Activated T-helper 1 cell treated with Interleukin-2 at 50 U/mL for 16 hours (primary cell): ENCODE results near the gene BACE1-AS.
"Not testable (repeated sequence)": the region's sequence is repeated elsewhere in the genome, so short reads cannot be mapped to it uniquely, and the experiment has no call there.

Source experiments
- DNase-seq: peaks from one replicate; pipeline ENCODE4 v3.0.0-alpha.2; 2020; ENCODE audit warnings: low read depth

The BACE1-AS gene

DNA sequence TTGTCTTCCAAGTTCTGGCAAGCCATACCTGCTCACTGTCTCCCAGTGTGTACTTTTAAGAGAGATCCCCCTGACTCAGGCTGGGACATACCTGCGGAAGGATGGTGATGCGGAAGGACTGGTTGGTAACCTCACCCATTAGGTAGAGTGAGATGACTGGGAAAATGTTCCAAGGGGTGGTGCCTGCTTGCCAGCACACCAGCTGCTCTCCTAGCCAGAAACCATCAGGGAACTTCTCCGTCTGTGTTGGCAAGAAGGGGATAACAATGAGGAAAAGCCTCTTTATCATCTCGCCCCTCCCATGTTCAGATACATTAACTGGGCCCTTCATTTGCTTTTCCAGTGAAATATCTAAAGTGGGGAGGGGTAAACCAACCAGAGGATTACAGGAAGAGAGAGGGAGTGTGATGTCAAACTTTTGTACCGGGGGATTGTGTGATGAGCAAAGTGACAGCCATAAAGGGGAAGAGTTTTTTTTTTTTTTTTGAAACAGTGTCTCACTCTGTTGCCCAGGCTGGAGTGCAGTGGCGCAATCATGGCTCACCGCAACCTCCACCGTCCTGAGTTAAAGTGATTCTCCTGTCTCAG lies at the start of gene BACE1-AS:
Gene BACE1-AS (plus strand): TSS at position 538 of the 588 bp plus-strand sequence.
- DNase-seq: no peak

- no peak for DNase-seq
Measured at GRCh38 chr11:117248341-117248740, 42.8 kb upstream of the BACE1-AS start.

GRCh38 chr11:117249571-117249970 lies 41.6 kb upstream of the BACE1-AS start:
- DNase-seq: no peak

DNA sequence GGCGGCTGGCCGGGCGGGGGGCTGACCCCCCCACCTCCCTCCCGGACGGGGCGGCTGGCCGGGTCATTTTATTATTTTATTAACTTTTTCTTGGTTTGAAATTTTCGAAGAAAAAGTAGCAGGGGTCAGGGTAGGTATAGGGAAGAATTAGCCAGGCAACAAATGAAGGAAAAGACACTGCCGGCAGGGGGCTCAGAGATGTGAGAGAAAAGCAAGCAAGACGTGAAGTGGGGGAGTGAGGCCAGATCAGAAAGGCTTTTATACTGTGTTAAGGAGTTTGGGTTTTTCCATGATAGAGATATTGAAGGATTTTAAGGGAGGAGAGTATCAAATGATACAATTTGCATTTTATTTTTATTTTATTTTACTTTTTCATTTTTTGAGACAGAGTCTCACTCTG lies 39.6 kb upstream of the BACE1-AS start:
- DNase-seq: no peak

DNA sequence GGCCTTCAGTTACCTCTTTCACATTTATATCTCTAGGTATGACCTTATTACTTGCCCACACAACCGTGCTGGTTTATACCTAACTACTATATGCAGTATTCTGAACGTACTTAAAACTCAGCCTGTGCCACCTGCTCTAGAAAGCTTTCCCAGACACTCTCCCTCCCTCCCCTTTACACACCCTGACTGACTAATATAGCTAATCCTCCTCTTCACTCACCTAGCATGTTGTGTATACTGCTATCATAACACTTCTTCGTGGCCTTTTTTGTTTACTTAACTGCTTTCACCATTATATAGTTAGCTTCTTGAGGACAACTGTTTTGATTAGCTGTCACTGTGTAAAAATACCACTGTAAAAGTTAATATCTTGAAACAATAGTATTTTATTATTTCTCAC lies 35.2 kb upstream of the BACE1-AS start:
- no peak for DNase-seq

DNA sequence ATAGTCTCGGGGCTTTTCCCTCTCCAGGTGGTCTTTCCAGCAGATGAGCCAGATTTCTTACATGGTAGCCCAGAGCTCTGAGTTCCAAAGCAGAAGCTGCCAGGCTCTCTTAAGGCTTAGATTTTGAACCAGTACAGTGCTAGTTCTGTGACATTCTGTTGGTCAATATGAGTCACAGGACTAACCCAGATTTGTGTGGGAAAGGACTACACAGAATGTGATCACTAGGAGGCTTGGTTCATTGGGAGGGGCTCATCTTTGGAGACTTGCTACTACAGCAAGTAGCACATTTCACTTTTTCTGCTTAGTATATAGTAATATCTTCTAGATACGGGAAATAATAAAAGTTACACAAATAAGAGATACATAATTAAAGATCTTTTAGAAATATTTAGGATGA lies 34.6 kb upstream of the BACE1-AS start:
- no peak for DNase-seq

DNA sequence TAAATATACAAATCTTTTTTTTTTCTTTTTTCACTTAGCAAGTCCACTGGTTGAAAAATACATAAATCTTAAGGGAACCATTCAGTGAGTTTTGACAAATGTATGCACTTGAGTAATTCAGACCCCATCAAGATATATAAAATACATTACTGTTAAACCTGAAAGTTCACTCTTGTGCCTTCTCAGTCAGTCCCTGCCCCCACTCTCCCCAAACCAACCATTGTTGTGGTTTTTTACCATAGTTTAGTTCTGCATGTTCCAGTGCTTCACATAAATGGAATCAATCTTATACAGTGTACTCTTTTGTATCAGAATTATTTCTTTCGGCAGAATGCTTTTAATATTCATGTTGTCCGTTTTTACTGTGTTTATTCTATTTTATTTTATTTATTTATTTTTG lies 32.6 kb upstream of the BACE1-AS start:
- no peak for DNase-seq

DNA sequence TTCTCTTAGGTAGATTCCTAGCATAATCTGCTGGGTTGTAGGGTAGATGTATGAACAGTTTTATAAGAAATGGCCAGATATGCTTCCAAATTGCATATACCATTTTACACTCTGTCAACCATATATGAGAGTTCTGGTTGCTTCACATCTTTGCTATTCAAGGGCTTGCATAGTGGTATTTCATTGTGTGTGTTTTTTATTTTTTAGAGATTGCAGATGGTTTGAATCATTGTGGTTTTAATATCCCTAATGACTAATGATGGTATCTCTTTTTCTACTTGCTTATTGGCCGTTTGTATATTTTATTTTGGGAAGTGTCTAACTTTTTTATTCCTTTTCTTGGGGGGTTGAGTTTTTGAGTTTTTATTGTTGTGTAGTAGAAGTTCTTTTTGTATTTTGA lies 31.7 kb upstream of the BACE1-AS start:
- DNase-seq: no peak

DNA sequence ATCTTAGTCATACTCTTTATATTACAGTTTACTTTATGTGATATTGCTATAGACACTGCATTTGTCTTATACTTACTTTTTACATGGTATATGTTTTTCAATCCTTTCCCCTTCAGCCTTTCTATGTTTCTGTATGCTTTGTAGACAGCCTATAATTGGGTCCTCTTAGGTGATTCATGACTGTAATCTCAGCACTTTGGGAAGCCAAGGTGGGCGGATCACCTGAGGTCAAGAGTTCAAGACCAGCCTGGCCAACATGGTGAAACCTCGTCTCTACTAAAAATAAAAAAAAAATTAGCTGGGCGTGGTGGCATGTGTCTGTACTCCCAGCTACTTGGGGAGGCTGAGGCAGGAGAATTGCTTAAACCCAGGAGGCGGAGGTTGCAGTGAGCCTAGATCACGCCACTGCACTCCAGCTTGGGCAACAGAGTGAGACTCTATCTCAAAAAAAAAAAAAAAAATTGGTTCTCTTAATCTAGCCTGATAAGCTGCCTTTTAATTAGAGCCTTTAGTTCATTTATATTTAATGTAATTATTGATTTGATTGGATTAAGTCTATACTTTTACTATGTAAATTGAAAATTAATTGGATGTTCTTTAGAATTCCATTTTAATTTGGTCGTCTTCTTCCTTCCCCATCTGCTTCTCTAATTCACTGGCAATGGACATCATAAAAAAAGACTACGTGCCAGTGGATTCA lies 26.4 kb upstream of the BACE1-AS start:
- DNase-seq: not testable (repeated sequence)

- DNase-seq: no peak
Measured at GRCh38 chr11:117265745-117266144, 25.4 kb upstream of the BACE1-AS start.

GRCh38 chr11:117269856-117270255 lies 21.3 kb upstream of the BACE1-AS start:
- DNase-seq: no peak

- no peak for DNase-seq
Measured at GRCh38 chr11:117271208-117271607, 19.9 kb upstream of the BACE1-AS start.

DNA sequence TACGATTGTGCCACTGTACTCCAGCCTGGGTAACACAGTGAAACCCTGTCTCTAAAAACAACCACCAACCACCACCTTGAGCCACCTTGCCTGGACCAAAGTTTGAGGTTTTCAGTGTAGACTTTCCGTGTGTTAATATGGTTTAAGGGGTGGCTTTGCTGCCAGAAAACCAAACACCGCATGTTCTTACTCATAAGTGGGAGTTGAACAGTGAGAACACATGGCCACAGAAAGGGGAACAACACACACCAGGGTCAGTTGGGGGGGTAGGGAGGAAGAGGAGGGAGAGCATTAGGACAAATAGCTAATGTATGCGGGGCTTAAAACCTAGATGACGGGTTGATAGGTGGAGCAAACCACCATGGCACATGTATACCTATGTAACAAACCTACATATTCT lies 19.0 kb upstream of the BACE1-AS start:
- not testable (repeated sequence) for DNase-seq

- no peak for DNase-seq
Measured at GRCh38 chr11:117273550-117274289, 17.4 kb upstream of the BACE1-AS start.

DNA sequence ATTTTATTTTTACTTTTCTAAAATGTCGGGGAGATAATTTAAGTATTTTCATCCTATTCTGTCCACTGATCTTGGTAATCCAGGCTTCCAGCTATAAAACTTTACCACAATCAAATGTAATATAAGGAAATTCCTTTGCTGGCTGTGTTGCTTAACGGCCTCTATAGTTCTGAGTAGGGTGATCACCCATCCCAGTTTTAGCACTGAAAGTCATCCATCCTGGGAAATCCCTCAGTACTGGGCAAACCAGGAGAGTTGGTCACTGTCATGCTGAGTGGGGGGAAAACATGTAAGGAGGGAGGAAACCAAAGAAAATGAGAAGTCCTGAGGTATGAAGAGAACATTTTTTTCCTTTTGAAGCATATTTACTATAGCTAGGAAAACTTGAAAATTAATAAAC lies 12.8 kb upstream of the BACE1-AS start:
- DNase-seq: no peak

GRCh38 chr11:117279711-117280376 lies 11.3 kb upstream of the BACE1-AS start:
- no peak for DNase-seq

DNA sequence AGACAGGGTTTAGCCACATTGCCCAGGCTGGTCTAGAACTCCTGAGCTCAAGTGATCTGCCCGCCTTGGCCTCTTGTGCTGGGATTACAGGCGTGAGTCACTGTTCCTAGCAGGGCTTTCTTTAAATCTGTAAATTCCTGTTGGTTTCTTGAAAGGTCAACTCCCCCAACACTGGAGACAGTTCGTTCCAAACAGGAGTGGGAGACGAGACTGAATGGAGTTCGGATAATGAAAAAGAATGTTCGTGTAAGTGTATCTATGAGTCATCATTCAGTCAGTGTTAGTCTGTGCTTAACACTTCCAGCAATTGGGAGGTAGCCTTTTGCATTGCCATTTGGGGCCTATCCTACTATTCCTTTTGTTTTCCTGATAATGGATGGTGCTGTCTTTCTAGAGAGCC lies 10.0 kb upstream of the BACE1-AS start:
- no peak for DNase-seq

- DNase-seq: no peak
Measured at GRCh38 chr11:117281869-117282268, 9.3 kb upstream of the BACE1-AS start.

DNA sequence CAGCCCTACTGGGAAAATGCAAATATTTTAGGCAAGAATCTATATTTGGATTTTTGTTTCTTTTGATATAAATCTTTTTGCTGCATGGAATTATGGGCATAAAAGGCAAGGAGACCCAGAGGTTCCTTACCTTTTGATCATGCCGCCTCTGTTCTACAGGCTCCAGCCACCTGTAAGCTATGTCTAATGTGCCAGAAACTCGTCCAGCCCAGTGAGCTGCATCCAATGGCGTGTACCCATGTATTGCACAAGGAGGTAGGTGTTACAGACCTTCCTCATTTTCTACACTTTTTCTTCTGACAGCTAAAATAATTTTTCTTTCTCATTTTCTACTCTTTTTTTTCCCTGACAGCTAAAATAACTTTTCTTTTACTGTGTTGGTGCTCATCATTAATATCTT lies 8.2 kb upstream of the BACE1-AS start:
- no peak for DNase-seq

DNA sequence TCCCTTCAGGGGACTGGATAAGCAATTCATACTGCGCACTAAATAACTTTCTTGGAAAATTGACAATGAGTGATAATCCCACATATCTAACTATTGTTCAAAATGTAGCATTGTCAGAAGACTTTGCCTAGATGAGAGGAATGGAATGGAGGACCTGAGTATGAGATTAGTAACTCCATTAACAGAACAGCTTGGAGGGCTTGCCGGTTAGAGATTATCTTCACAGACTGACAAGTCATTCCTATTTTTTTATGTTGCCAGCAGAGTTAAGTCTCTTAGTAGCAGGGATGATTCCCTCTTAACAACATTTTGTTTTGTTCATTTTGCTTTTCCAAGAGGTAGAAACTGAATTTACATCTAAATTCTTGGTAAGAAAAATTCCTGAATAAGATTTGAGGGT lies 7.1 kb upstream of the BACE1-AS start:
- DNase-seq: no peak

GRCh38 chr11:117286588-117286987 lies 4.6 kb upstream of the BACE1-AS start:
- DNase-seq: no peak

GRCh38 chr11:117287668-117288067 lies 3.5 kb upstream of the BACE1-AS start:
- no peak for DNase-seq

DNA sequence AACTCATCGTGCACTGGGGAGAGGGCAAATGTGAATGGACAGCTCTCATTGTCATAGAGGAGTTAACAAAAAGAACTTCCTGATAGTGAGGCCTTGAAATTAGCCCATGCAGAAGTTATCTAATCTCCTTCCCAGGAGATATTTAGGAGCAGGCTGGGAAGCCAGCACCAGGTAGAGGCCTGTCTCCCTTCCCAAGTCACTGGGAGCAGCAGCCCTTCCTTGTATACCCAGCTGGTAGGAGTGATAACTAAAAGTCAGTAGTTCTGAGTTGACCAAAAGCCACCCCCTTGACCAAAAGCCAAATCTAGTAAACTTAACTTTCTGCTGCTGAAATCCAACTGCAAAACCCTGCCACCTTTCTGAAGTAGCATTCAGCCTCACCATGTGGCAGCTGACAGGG lies 1.4 kb upstream of the BACE1-AS start:
- no peak for DNase-seq
